Gastrocnemius medialis (tissue), 4 donors: ENCODE data around the gene INKA1. TPM values are rescaled to one million over a fixed set of nuclear protein-coding genes. Genes with fewer than 3 reads are reported as not detected.

Source experiments
- ATAC-seq, 2 donors: fragments of 150-250 bp; one replicate each; pipeline ENCODE4 v1.9.1; 2016
- DNase-seq, 2 donors: peaks; one replicate each; pipeline ENCODE4 v3.0.0-alpha.2; 2019
- H3K27ac ChIP-seq, 4 donors: fragments of 200-600 bp; sonication (generic); 1 replicate in 1 of 4; 2 replicates in 3 of 4; pipeline ENCODE4 v1.5.1; 2016 to 2018; ENCODE audit warnings: mild to moderate bottlenecking in 2 of 4, moderate library complexity in 1 of 4
- H3K27me3 ChIP-seq, 3 donors: fragments of 200-600 bp; sonication (generic) in 2 of 3; 1 replicate in 1 of 3; 2 replicates in 2 of 3; pipeline versions ENCODE4 v1.5.1 to v1.6.0; 2016 to 2019; ENCODE audit warnings: mild to moderate bottlenecking in 1 of 3, moderate library complexity in 1 of 3
- H3K36me3 ChIP-seq, 2 donors: fragments of 200-600 bp; sonication (generic) in 1 of 2; one replicate each; pipeline ENCODE4 v1.5.1; 2017 to 2018
- H3K4me1 ChIP-seq, 2 donors: fragments of 200-600 bp; sonication (generic) in 1 of 2; one replicate each; pipeline ENCODE4 v1.5.1; 2016 to 2017; ENCODE audit warnings: mild to moderate bottlenecking in 2 of 2
- H3K4me3 ChIP-seq, 4 donors: fragments of 200-600 bp; sonication (generic) in 3 of 4; 1 replicate in 1 of 4; 2 replicates in 3 of 4; pipeline ENCODE4 v1.5.1; 2016 to 2019; ENCODE audit warnings: mild to moderate bottlenecking in 2 of 4
- H3K9me3 ChIP-seq, 3 donors: fragments of 200-600 bp; sonication (generic) in 2 of 3; 1 replicate in 1 of 3; 2 replicates in 2 of 3; pipeline ENCODE4 v1.5.1; 2016 to 2019
- CTCF ChIP-seq, 5 experiments: fragments of 450-650 bp in 3 of 5; fragments of 200-600 bp in 2 of 5; sonication (generic) in 2 of 5; IDR thresholded peaks in 4 of 5; conservative IDR thresholded peaks in 1 of 5; 1 replicate in 4 of 5; 2 replicates in 1 of 5; pipeline ENCODE4 v1.5.1; 2016 to 2019; ENCODE audit warnings: antibody characterized with exemption in 5 of 5, mild to moderate bottlenecking in 3 of 5, moderate library complexity in 3 of 5
- POLR2A ChIP-seq, 2 donors: fragments of 450-650 bp; IDR thresholded peaks; one replicate each; pipeline ENCODE4 v1.6.1; 2017; ENCODE audit warnings: antibody characterized with exemption in 2 of 2, mild to moderate bottlenecking in 2 of 2, moderate library complexity in 2 of 2
- in situ Hi-C, 4 donors: fragments of 200-750 bp; cut with MboI; loops; one replicate each; pipeline versions ENCODE4 v1.15.0 to v1.8.0; 2017; ENCODE audit warnings: low sequenced_read_pairs in 4 of 4
- intact Hi-C: fragments of 100-400 bp; cut with DNase I; formaldehyde crosslinking; loops from one replicate; pipeline ENCODE4 v1.15.1; 2023; ENCODE audit warnings: low total_unique reads
- total RNA-seq, 4 donors: library from RNA; depleted of rRNA; stranded (reverse); fragments of >200 nt; gene quantifications; one replicate each; pipeline versions ENCODE4 v1.1.0 to v1.2.3, GENCODE V29; 2016

INKA1 gene
- total RNA-seq, 4 donors from 2014 or later, result 1.1 to 10.9 (median 5.2) TPM; not detected in 1

GRCh38 chr3:49786357-49787181 lies 16.5 kb upstream of the INKA1 start, which contains the start of gene IP6K1:
IP6K1 (minus strand) TSS chr3:49786542; CDS start chr3:49748040, 38,502 bp downstream.
- in situ Hi-C loops (no loop called here), intact Hi-C loops (loop anchor here (1.0 to 10.0 kb wide), 4 partner anchors 19 to 942 kb away; partner anchors contain the start of gene PRKAR2A)
- Histone ChIP-seq H3K27me3 (no peaks in the 10 kb centered on the region), H3K36me3 (peaks cover 0 to 11% of the 10 kb centered on the region in 2 donors), H3K9me3 (no peaks in the 10 kb centered on the region), H3K4me1 (peaks cover 10 to 21% of the 10 kb centered on the region in 2 donors), H3K4me3 (peak within 1 kb of the TSS; percentile 77 to 93 (median 86)), H3K27ac (peak within 1 kb of the TSS; percentile 90 to 97 (median 94))
- peak; percentile 60 to 79 for TF ChIP-seq POLR2A (IDR thresholded peaks at IDR 0.05)
- no peak for TF ChIP-seq CTCF (IDR thresholded peaks at IDR 0.05 in 4 of 5, conservative IDR thresholded peaks at IDR 0.05 in 1 of 5)
- DNase-seq (peak; percentile 100), ATAC-seq (peak; percentile 99 to 100)

DNA sequence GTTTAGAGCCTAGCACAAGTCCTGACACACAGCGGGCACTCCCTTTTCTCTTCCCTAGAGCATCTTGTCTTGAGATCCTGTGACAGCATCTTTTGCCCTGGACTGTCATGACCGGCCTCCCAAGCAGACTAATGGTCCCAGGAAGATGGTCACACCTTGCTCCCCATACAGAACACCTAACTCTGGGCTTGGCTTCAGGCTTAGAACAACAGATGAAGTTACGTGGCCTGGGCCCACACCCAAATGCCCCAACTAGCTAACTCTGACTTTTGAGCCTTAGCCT lies 15.9 kb upstream of the INKA1 start:
- Histone ChIP-seq H3K36me3 (peaks cover 0 to 11% of the 10 kb centered on the region in 2 donors), H3K27ac (peak overlapping the region; percentile 90 to 97 (median 94)), H3K27me3 (no peaks in the 10 kb centered on the region), H3K9me3 (no peaks in the 10 kb centered on the region), H3K4me3 (peak overlapping the region; percentile 56 to 93 (median 80)), H3K4me1 (peaks cover 10 to 21% of the 10 kb centered on the region in 2 donors)
- no peak for TF ChIP-seq POLR2A (IDR thresholded peaks at IDR 0.05)
- TF ChIP-seq CTCF (IDR thresholded peaks at IDR 0.05 in 4 of 5, conservative IDR thresholded peaks at IDR 0.05 in 1 of 5), result no peak
- in situ Hi-C loops, result no loop called here
- intact Hi-C loops, result loop anchor here (2.0 to 10.0 kb wide), 3 partner anchors 62 to 942 kb away; partner anchors contain the start of gene PRKAR2A
- no peak for DNase-seq
- ATAC-seq, result no peak

GRCh38 chr3:49787536-49787935 lies 15.5 kb upstream of the INKA1 start:
- in situ Hi-C loops, result no loop called here
- no peak for TF ChIP-seq CTCF (IDR thresholded peaks at IDR 0.05 in 4 of 5, conservative IDR thresholded peaks at IDR 0.05 in 1 of 5)
- TF ChIP-seq POLR2A (IDR thresholded peaks at IDR 0.05), result no peak
- intact Hi-C loops, result loop anchor here (2.0 to 10.0 kb wide), 3 partner anchors 63 to 943 kb away; partner anchors contain the start of gene PRKAR2A
- H3K27ac ChIP-seq, result peak overlapping the region; percentile 90 to 97 (median 94)
- no peak overlapping the region for H3K4me3 ChIP-seq
- no peaks in the 10 kb centered on the region for H3K9me3 ChIP-seq
- ATAC-seq, result no peak
- H3K36me3 ChIP-seq, result peaks cover 0 to 11% of the 10 kb centered on the region in 2 donors
- no peaks in the 10 kb centered on the region for H3K27me3 ChIP-seq
- DNase-seq, result no peak
- H3K4me1 ChIP-seq, result peaks cover 10 to 21% of the 10 kb centered on the region in 2 donors

- H3K36me3 ChIP-seq, result peaks cover 0 to 11% of the 10 kb centered on the region in 2 donors
These were observed 15.0 kb upstream of the INKA1 start for GRCh38 chr3:49788056-49788455.

More at GRCh38 chr3:49788056-49788455, 15.0 kb upstream of the INKA1 start:
- Histone ChIP-seq H3K27ac (no peak overlapping the region), H3K4me1 (peaks cover 10 to 21% of the 10 kb centered on the region in 2 donors), H3K9me3 (no peaks in the 10 kb centered on the region), H3K27me3 (no peaks in the 10 kb centered on the region), H3K4me3 (no peak overlapping the region)
- TF ChIP-seq POLR2A (IDR thresholded peaks at IDR 0.05), result no peak
- no peak for TF ChIP-seq CTCF (IDR thresholded peaks at IDR 0.05 in 4 of 5, conservative IDR thresholded peaks at IDR 0.05 in 1 of 5)
- intact Hi-C loops, result loop anchor here (5.0 to 10.0 kb wide), 2 partner anchors 144 to 943 kb away; partner anchors contain the start of gene PRKAR2A
- in situ Hi-C loops, result no loop called here
- ATAC-seq (no peak), DNase-seq (no peak)
